GM13976 (cell line): Measurements from ENCODE around the gene PPAT.

Source experiments
- DNase-seq: peaks from one replicate; pipeline ENCODE4 v3.0.0; 2012; ENCODE audit warnings: low spot score
- CTCF ChIP-seq: IDR thresholded peaks from 2 replicates; pipeline ENCODE4 v1.5.1; 2012; ENCODE audit warnings: borderline replicate concordance, mild to moderate bottlenecking; ENCODE audit not compliant: insufficient read depth; ENCODE audit errors: extremely low read depth, missing control alignments, control extremely low read depth
- in situ Hi-C: fragments of 300-500 bp; cut with MboI; formaldehyde crosslinking; loops from one replicate; pipeline ENCODE4 v1.12.0; 2022; ENCODE audit warnings: low sequenced_read_pairs, mixed read lengths, inconsistent platforms; ENCODE audit not compliant: unreplicated experiment

The PPAT gene

GRCh38 chr4:56434599-56435139 lies 746 bp downstream of the PPAT start:
- in situ Hi-C loops: no loop called here
- DNase-seq: peak; percentile 54
- TF ChIP-seq CTCF: no peak

DNA sequence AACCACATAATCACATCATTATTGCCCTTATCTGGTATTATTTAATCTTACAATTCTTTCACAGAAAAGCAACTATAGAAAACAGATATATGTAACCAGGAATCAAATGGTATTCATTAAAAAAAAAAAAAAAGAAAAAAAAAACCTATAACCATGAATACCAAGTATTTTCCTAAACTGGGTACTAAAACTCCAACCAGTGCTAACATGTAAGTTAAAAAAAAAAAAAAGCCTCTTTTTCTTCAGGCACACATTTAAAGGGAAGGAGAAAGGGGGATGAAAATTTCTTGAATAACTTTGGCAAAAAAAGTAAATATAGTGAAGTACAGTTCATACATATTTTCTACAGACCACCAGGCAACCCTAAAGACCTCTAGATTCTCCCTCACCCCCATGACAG lies 2.1 kb downstream of the PPAT start:
- in situ Hi-C loops: no loop called here
- DNase-seq: no peak
- no peak for TF ChIP-seq CTCF

DNA sequence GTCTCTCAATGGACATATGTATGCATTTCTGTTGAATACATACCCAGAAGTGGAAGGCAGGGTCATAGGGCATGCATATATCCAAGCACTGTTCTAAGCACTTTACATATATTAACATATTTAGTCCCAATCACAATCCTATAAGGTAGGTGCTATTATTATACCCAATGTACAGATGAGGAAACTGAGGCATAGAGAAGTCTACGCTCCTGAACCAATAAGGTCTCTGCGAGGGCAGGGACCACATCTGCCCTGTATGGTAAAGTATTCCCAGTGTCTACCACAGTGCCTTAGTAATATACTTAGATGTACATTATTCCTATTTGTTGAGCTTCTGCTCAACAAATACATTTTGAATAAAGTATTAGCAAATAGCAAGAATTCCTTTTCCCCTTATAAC lies 5.2 kb downstream of the PPAT start:
- no peak for TF ChIP-seq CTCF
- in situ Hi-C loops: no loop called here
- DNase-seq: no peak

- no peak for DNase-seq
- TF ChIP-seq CTCF: no peak
- in situ Hi-C loops: no loop called here
Measured at GRCh38 chr4:56427179-56427578, 8.2 kb downstream of the PPAT start.

DNA sequence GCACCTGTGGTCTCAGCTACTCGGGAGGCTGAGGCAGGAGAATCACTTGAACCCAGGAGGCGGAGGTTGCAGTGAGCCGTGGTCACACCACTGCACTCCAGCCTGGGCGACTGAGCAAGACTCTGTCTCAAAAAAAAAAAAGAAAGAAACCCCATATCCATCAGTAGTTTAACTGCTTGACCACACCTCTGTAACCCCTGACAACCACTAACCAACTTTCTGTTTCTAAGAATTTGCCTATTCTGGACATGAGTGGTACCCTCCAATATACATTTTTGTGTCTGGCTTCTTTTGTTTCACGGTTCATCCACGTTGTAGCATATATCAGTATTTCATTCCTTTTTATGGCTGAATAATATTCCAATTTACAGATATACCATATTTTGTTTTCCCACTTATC lies 9.1 kb downstream of the PPAT start:
- peak; percentile 35 for DNase-seq
- no peak for TF ChIP-seq CTCF
- in situ Hi-C loops: no loop called here

DNA sequence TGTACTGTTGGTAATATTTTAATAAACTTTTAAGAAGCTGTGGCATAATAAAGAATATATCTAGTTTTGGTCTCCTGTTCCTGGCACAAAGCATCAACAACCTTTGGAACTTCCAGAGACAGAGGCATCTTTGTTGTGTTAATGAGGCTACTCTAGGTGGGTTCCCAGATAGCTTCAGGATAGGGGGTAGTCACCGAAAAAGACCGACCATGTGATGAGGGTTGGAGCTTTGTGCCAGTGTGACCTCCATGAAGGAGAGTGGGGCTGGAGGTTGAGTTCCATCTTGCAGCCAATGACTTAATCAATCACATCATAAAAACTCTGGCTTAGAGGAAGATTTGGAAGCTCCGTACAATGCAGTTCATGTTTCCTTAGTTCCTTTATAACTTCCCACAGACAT lies 9.9 kb downstream of the PPAT start:
- in situ Hi-C loops: no loop called here
- TF ChIP-seq CTCF: no peak
- no peak for DNase-seq
